Loucy (cell line): ENCODE data around the gene CAMKV.

Experiments
- H2AFZ ChIP-seq: fragments of 200-600 bp; sonication (generic); 2 replicates; pipeline ENCODE4 v1.6.0; 2016; ENCODE audit warnings: antibody characterized with exemption, mild to moderate bottlenecking, low read length, moderate library complexity
- H3F3A ChIP-seq: fragments of 200-600 bp; 2 replicates; pipeline ENCODE4 v1.6.0; 2016; ENCODE audit warnings: antibody characterized with exemption, low read depth, mild to moderate bottlenecking
- H3K27me3 ChIP-seq: fragments of 200-600 bp; sonication (generic); 2 replicates; pipeline ENCODE4 v1.6.1; 2014; ENCODE audit warnings: low read length, mild to moderate bottlenecking; ENCODE audit not compliant: insufficient read depth, poor library complexity, severe bottlenecking
- H3K36me3 ChIP-seq: fragments of 200-600 bp; sonication (generic); 2 replicates; pipeline ENCODE4 v1.6.1; 2016; ENCODE audit warnings: low read length; ENCODE audit not compliant: insufficient read depth
- H3K4me1 ChIP-seq: fragments of 200-600 bp; sonication (generic); 2 replicates; pipeline ENCODE4 v1.5.1; 2014; ENCODE audit warnings: low read length, mild to moderate bottlenecking; ENCODE audit not compliant: insufficient read depth, poor library complexity, severe bottlenecking
- H3K4me2 ChIP-seq: fragments of 200-600 bp; sonication (generic); 2 replicates; pipeline ENCODE4 v1.6.0; 2014; ENCODE audit warnings: antibody characterized with exemption, low read length, low read depth, mild to moderate bottlenecking; ENCODE audit not compliant: poor library complexity, severe bottlenecking
- H3K4me3 ChIP-seq: fragments of 200-600 bp; sonication (generic); 2 replicates; pipeline ENCODE4 v1.5.1; 2014; ENCODE audit warnings: low read length, mild to moderate bottlenecking, mixed read lengths; ENCODE audit not compliant: poor library complexity, severe bottlenecking
- H3K79me2 ChIP-seq: fragments of 200-600 bp; sonication (generic); 2 replicates; pipeline ENCODE4 v1.6.1; 2014; ENCODE audit warnings: low read length; ENCODE audit not compliant: insufficient read depth
- H3K9ac ChIP-seq: fragments of 200-600 bp; sonication (generic); 2 replicates; pipeline ENCODE4 v1.6.0; 2014; ENCODE audit warnings: mild to moderate bottlenecking, low read depth, low read length, moderate library complexity; ENCODE audit not compliant: poor library complexity, severe bottlenecking
- H3K9me2 ChIP-seq: fragments of 200-600 bp; sonication (generic); replicated peaks from 2 replicates; pipeline ENCODE4 v1.6.1; 2016; ENCODE audit warnings: low read depth, low read length, mixed read lengths
- H3K9me3 ChIP-seq: fragments of 200-600 bp; sonication (generic); 2 replicates; pipeline ENCODE4 v1.6.1; 2014; ENCODE audit warnings: mild to moderate bottlenecking, antibody characterized with exemption, low read length, low read depth; ENCODE audit not compliant: insufficient read depth
- H4K20me1 ChIP-seq: fragments of 200-600 bp; sonication (generic); 2 replicates; pipeline ENCODE4 v1.6.0; 2014; ENCODE audit warnings: antibody characterized with exemption, low read length, mild to moderate bottlenecking; ENCODE audit not compliant: insufficient read depth, poor library complexity, severe bottlenecking
- EZH2phosphoT487 ChIP-seq: fragments of 200-600 bp; IDR thresholded peaks from 2 replicates; pipeline ENCODE4 v1.6.1; 2018; ENCODE audit warnings: antibody characterized with exemption, mild to moderate bottlenecking, moderate library complexity, borderline replicate concordance
- TF ChIP-seq, protein P1 (sequence below): fragments of 200-600 bp; sonication (generic); conservative IDR thresholded peaks from 2 replicates; pipeline ENCODE4 v1.5.1; 2014; ENCODE audit warnings: mild to moderate bottlenecking, antibody characterized with exemption, low read length

CAMKV gene

DNA sequence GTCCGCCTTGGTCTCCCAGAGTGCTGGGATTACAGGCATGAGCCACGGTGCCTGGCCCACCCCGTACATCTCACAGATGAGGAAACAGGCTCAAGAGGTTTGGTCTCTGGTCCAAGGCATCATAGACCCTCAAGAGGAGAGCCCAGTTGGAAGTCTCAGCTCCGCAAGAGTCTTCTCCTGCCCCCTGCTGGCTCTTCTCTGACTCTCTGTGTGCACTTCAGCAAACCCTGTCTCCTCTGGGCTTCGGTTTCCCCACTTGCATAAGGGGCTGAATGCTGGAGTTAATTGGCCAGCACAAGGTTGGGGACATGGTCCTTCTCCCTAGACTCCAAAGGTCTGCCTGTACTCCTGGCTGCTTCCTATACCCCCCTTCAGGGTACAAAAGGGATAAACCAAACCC is 30.1 kb upstream of the CAMKV start:
- Histone ChIP-seq H3K9ac (no peak overlapping the region), H2AFZ (no peak overlapping the region), H3K4me1 (no peaks in the 10 kb centered on the region), H3K9me3 (no peaks in the 10 kb centered on the region), H3K9me2 (no peaks in the 10 kb centered on the region), H3K36me3 (no peaks in the 10 kb centered on the region), H3K27me3 (no peaks in the 10 kb centered on the region), H3K79me2 (no peaks in the 10 kb centered on the region), H3F3A (no peaks in the 10 kb centered on the region), H3K4me2 (no peak overlapping the region), H3K4me3 (no peak overlapping the region), H4K20me1 (no peaks in the 10 kb centered on the region)
- TF ChIP-seq, protein P1, sequence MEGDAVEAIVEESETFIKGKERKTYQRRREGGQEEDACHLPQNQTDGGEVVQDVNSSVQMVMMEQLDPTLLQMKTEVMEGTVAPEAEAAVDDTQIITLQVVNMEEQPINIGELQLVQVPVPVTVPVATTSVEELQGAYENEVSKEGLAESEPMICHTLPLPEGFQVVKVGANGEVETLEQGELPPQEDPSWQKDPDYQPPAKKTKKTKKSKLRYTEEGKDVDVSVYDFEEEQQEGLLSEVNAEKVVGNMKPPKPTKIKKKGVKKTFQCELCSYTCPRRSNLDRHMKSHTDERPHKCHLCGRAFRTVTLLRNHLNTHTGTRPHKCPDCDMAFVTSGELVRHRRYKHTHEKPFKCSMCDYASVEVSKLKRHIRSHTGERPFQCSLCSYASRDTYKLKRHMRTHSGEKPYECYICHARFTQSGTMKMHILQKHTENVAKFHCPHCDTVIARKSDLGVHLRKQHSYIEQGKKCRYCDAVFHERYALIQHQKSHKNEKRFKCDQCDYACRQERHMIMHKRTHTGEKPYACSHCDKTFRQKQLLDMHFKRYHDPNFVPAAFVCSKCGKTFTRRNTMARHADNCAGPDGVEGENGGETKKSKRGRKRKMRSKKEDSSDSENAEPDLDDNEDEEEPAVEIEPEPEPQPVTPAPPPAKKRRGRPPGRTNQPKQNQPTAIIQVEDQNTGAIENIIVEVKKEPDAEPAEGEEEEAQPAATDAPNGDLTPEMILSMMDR: peak; percentile 68
- TF ChIP-seq EZH2phosphoT487: no peak

DNA sequence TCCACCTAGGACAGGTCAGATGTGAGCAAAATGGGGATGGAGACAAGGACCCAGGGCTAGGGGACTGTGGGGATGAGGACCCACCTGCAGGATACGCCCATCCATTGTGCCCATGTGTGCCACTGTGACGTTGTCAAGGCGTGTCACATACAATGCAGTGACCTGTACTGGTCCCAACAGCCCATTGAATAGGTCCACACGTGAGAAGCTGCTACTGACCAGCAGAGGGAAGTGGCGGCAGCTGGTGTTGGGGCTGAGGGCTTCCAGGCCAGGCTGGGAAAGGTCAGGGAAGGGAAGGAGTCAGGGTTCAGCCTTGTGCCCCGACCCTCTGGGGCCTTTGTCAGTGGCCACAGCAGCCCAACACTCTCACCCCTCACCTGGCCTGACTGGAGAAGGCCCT is 29.3 kb upstream of the CAMKV start:
- Histone ChIP-seq H3K4me1 (no peaks in the 10 kb centered on the region), H3K9ac (no peak overlapping the region), H3K4me3 (no peak overlapping the region), H3K9me2 (no peaks in the 10 kb centered on the region), H2AFZ (no peak overlapping the region), H3K4me2 (no peak overlapping the region), H4K20me1 (no peaks in the 10 kb centered on the region), H3K36me3 (no peaks in the 10 kb centered on the region), H3K27me3 (no peaks in the 10 kb centered on the region), H3K79me2 (no peaks in the 10 kb centered on the region), H3K9me3 (no peaks in the 10 kb centered on the region), H3F3A (no peaks in the 10 kb centered on the region)
- TF ChIP-seq, protein P1: no peak
- no peak for TF ChIP-seq EZH2phosphoT487

DNA sequence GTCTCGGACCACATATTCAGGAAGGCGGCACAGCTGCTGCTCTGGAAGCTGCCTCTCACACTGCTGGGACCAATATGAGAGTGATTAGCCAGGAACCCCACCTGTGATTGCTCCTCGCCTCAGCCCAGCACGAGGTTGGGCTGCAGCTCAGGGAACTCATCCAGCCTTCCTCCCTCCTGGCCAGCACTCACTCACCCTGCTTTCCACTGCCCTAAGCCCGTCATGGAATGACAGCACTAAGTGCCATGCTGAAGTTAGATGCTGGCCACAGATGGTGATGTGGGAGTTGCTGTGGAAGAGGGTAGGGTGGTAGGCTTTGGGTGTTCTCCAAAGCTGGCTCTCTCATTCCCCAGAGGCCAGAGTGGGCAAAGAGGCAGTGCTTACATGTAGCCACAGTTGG is 26.6 kb upstream of the CAMKV start:
- H3K4me3 ChIP-seq: no peak overlapping the region
- H2AFZ ChIP-seq: no peak overlapping the region
- no peaks in the 10 kb centered on the region for H3K9me2 ChIP-seq
- H3K4me1 ChIP-seq: no peaks in the 10 kb centered on the region
- H3K36me3 ChIP-seq: no peaks in the 10 kb centered on the region
- TF ChIP-seq, protein P1: no peak
- TF ChIP-seq EZH2phosphoT487: no peak
- no peaks in the 10 kb centered on the region for H3F3A ChIP-seq
- H3K4me2 ChIP-seq: no peak overlapping the region
- no peaks in the 10 kb centered on the region for H3K9me3 ChIP-seq
- H3K27me3 ChIP-seq: no peaks in the 10 kb centered on the region
- no peak overlapping the region for H3K9ac ChIP-seq
- no peaks in the 10 kb centered on the region for H3K79me2 ChIP-seq
- H4K20me1 ChIP-seq: no peaks in the 10 kb centered on the region
